CD4-positive, alpha-beta T cell treated with Interleukin-10 for 1 hour (primary cell): Measurements from ENCODE around the gene AQP1.
A peak's percentile ranks its signal among the peaks of the same experiment; 100 is the strongest.

Experiments used
- DNase-seq: peaks from one replicate; pipeline ENCODE4 v3.0.0-alpha.2; 2020

AQP1 gene

DNA sequence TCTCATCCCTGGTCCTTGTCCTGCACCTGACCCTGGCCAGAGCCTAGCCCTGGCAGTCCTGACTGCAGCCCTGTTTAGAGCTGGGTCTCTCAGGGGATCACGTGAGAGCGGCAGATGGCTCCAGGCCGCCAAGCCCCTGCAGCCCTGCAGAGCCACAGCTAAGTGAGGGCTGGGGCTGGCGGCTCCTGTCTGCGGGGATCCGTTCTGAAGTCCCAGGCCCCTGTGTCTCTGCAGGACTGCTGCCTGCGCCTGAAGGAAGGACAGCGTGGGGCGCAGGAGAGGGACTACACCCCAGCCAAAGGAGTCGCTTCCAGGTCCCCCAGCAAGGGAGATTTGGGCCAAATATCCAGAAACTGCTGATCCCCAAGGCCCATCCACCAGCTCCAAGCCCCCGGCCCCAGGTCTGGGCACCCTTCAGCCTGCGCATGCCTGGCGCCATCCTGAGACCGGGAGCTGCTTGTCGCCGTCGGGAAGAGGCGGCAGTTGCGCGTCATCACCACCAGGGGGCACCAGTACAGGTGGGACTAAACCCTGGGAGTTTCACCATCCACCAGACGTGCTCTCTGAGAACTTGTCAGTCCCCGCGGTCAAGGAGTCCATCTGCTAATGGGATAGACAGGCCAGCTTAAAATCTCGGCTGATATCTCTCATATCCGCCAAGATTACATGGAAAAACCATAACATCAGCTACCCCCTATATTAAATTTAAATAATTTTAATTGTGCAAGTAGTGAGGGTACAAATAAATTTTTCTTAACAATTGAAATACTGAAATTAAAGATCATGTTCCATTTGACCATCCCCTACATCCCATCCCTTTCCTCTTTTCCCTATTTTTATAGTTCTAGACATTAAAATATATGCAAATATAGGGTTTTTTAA is 27.0 kb downstream of the AQP1 start:
- DNase-seq, result peak; percentile 51

DNA sequence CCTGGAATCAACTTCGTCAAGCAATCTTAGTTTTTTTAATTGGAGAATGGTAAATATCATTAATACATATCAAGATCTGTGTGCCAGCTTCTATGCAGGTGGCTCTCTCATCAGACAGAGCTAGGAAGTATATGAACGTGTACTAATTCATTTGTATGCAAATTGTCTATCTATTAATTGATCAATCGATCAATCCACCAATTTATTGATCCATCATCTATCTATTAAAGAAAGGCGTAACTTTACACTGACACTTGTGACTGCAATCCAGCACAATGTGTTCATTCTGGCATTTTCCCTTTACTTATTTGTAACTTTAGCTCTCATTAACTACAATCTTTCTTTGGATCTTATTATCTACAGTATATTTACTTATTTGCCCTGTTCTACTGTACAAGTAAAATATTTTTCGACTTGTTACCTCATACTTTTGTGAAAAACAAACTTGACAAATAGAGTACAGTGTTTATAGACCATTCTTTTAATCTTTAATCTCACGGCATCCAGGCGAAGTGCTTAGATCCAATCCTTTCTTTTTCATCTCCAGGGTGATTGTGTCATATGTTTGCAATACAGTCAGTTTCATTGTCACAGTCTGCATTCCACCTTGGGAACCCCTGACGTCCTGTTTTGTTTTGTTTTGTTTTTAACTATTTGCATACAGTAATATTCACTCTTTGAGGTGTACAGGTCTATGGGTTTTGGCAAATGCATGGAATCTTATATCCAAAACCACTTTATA is 30.1 kb downstream of the AQP1 start:
- no peak for DNase-seq

- no peak for DNase-seq
Measured at GRCh38 chr7:30950197-30950596, 38.5 kb downstream of the AQP1 start.

- DNase-seq, result no peak
Measured at GRCh38 chr7:30954914-30955313, 43.3 kb downstream of the AQP1 start.

DNA sequence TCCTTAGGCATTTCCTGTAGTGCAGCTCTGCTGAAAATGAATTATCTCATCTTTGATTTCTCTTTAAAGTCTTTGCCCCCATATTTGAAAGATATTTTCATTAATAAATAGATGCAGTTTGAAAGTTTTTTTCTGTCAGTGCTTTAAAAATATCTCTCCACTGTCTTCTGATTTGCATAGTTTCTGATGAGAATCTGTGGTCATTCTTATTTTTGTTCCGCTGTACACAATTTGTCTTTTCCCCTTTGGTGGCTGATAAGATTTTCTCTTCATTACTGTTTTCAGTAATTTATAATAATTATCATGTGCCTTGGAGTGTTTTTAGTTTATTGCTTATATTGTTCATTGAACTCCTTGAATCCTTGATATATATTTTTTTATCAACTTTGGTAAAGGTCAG is 45.1 kb downstream of the AQP1 start:
- no peak for DNase-seq

DNA sequence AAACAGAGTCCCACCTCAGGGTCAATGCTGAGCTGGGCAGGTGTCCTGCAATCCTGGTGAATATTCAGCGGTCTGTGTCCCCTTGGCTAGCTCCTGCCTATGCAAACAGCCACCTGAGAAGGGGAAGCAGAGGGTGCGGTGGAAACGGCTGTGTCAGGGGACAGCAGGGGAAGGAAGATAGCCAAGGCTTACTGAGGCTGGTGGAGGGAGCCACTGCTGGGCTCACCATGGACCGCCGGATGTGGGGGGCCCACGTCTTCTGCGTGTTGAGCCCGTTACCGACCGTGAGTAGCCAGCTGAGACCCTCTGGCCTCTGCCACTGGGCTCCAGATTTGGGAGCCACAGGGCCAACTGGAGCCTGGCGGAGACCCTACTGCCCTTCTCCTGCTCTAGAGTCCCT is 52.2 kb downstream of the AQP1 start, which contains the start of gene GHRHR:
GHRHR (plus strand) TSS at position 112 of the 400 bp plus-strand sequence; CDS start at position 228, 116 bp downstream.
- DNase-seq, result no peak

GRCh38 chr7:30965372-30965771 is 53.7 kb downstream of the AQP1 start:
- no peak for DNase-seq

DNA sequence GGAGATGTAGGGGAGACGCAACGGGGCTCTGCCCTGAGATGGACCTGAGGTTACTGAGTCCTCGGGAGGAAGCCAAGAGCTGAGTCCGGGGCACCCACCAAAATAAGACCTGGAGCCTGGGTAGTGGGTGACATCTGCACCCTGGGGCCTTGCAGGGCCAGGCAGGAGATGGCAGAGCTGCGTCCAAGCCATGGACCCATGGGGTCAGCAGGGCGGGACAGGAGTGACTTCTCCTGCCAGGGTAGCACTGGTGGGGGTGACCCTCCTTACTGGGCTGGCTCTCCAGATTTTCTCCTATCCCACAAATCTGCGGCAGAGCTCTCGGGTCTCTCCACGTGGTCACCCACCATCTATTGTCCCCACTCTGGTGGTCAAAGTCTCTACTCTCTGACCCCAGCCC is 54.2 kb downstream of the AQP1 start:
- DNase-seq, result no peak

GRCh38 chr7:30968294-30968693 is 56.6 kb downstream of the AQP1 start:
- no peak for DNase-seq

GRCh38 chr7:30968747-30969603 is 57.3 kb downstream of the AQP1 start:
- no peak for DNase-seq

DNA sequence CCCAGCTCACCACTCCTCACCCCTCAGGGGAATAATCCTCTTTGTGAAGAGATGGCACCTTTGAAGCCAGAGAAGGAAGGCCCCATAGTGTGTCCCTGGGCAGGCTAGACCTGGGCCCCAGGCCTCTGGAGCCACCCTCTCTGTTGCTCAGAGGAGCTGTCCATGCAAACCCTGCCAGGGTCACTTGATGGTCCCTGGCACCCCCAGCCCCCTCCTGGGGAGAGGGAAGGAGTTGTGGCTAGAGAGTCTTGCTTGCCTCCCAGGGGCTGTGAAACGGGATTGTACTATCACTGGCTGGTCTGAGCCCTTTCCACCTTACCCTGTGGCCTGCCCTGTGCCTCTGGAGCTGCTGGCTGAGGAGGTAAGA is 57.9 kb downstream of the AQP1 start:
- DNase-seq, result no peak

DNA sequence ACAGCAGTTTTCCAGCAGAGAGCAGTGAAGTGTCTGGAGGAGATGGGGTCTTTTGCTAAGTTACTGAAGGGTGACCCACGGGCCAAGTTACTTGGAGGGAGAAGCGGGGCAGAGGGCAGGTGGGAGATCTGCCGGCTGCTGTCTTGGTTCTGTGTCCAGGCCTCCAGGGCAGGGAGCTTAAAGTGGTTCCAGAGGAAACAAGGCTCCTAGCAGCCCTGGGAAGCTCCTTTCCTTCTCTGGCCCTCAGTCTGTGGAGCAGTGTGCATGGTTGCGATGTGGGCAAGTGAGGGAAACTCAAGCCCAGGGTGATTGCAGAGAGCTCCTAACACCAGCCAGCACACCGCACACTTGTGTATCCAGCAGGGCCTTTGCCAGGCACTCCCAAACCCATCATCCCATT is 58.4 kb downstream of the AQP1 start:
- no peak for DNase-seq

GRCh38 chr7:30970594-30971094 is 59.0 kb downstream of the AQP1 start:
- DNase-seq, result no peak

- DNase-seq, result no peak
Measured at GRCh38 chr7:30971440-30971839, 59.8 kb downstream of the AQP1 start.

- no peak for DNase-seq
Measured at GRCh38 chr7:30971840-30972563, 60.3 kb downstream of the AQP1 start.

DNA sequence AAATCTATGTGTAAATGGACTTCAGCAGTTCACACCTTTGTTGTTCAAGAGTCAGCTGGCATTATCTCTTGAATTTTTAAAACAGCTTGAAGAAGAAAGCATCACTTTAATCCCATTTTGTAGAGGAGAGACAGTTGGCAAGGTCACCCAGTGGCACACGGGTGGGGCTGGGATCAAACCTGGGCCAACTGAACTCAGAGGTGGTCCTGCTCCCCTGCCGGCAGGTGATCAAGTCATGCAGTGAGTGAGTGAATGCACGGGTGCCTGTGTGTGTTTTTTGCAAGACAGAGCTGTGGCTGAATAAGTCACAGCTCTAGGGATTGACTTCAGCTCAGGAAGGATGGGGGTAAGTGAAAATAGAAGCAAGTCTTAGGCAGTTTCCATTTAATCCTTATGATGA is 61.6 kb downstream of the AQP1 start:
- DNase-seq, result no peak

DNA sequence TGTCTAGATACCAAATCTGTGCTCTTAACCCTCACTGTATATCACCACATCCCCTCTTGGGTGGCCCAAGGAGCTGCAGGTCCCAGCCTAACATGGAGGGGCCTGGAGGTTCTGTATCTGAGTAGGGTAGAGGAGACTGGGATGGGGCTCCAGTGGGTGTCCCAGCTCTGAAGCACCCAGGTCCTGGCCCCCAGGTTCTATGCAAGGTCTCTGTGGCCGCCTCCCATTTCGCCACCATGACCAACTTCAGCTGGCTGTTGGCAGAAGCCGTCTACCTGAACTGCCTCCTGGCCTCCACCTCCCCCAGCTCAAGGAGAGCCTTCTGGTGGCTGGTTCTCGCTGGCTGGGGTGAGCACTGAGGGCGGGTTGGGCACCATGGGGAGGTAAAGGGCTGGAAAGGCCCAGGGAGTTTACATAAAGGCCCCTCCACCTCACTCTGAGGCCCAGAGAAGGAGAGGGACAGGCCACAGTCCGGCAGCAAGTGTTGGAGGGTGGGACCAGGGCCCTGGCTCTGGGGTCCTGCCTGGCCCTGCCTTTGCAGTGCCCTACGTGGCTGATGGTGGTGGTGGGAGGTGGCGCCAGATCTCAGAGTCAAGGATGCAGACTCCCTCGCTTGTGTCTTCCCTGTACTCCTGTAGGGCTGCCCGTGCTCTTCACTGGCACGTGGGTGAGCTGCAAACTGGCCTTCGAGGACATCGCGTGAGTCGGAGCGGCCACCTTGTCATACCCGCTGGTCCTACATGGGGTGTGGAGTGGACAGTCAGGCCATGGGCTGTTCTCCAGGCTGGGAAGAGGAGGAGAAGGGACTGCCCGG is 62.3 kb downstream of the AQP1 start:
- no peak for DNase-seq

DNA sequence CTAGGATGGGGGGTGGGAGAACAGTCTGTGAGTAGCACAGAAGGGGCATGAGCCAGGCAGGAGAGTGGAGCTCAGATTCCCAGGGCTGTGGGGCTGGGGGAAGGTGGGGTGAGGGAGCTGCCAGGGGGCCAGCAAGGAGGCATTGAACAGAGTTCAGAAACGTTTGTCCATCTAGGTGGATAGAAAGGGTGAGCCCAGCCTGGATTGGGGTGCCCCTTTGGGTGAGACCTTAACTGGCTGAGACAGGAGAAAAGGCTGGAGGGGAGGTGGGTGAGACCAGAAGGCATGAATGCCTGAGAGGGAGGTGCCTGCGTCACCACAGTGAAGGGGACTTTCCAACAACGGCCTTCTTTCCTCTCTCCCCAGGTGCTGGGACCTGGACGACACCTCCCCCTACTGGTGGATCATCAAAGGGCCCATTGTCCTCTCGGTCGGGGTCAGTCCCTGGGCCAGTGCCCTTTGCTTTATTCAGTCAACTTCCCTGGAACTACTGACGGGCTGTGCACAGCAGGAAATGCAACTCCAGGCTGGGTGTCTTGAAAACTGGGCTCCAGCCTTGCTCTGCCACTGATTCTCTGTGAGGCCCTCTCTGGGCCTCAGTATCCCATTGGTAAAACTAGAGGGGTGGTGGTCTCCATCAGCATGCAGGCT is 63.1 kb downstream of the AQP1 start:
- peak; percentile 18 for DNase-seq
